ENCODE results near the gene ZC3H10. TPM values are rescaled to one million over a fixed set of nuclear protein-coding genes. Genes with fewer than 3 reads are reported as not detected.
A peak's percentile ranks its signal among the peaks of the same experiment; 100 is the strongest.

Gene ZC3H10
- total RNA-seq, 1 experiment from 2014 or later = 11.3 TPM

DNA sequence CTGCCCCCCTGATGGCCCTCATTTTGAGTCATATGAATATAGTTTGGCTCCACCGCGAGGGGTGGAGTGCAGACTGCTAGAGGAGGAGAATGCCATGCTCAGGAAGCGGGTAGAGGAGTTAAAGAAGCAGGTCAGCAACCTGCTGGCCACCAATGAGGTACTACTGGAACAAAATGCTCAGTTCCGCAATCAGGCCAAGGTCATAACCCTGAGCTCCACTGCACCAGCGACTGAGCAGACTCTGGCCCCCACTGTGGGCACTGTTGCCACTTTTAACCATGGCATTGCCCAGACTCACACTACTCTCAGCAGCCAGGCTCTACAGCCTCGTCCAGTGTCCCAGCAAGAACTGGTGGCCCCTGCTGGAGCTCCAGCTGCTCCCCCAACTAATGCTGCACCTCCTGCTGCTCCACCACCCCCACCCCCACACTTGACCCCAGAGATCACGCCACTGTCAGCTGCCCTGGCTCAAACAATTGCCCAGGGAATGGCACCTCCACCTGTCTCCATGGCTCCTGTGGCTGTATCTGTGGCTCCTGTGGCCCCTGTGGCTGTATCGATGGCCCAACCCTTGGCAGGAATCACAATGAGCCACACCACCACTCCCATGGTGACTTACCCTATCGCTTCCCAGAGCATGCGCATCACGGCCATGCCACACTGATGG, 3.3 kb downstream of the ZC3H10 start (continued):
- TF ChIP-seq OVOL2 (CRISPR knock-in tag; IDR thresholded peaks at IDR 0.05; ENCODE audit: borderline replicate concordance) = no peak

DNA sequence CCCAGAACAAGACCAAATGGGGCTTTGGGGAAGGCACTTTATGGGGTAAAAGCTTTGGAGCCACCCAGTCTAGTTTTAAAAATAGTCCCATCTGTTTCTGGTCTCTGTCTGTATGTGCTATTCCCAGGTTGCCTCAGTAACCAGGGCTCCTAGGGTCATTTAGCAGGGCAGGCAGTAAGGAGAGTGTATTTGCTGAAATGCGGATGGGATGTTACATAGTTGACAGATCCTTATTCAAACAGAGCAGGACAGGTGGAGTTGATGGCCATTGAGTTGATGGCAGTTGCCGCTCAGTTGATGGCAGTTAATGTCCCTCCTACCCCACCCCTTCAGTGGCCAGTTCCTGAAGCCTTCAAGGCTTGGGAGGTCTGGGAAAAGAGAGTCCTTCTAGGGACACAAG, 4.6 kb downstream of the ZC3H10 start:
- no peak overlapping the region for H3K4me3 Mint-ChIP-seq
- ATAC-seq (no peak), DNase-seq (ENCODE audit: low spot score) (no peak)
- H3K4me1 Mint-ChIP-seq = peaks cover 35% of the 10 kb centered on the region
- no peaks in the 10 kb centered on the region for H3K9me3 Mint-ChIP-seq
- H3K27ac Mint-ChIP-seq = no peak overlapping the region
- no peak for TF ChIP-seq ESRRA (CRISPR knock-in tag; IDR thresholded peaks at IDR 0.05; ENCODE audit: borderline replicate concordance)
- CTCF ChIA-PET = no interaction called here
- peaks cover 18% of the 10 kb centered on the region for H3K36me3 Mint-ChIP-seq
- POLR2A ChIA-PET = no interaction called here
- no peaks in the 10 kb centered on the region for H3K27me3 Mint-ChIP-seq (ENCODE audit: low read depth)

GRCh38 chr12:56124133-56124532, 6.1 kb downstream of the ZC3H10 start:
- no peaks in the 10 kb centered on the region; the same call in 1 of the 2 replicates for H3K27me3 Mint-ChIP-seq (ENCODE audit: low read depth)
- POLR2A ChIA-PET = no interaction called here
- peak overlapping the region; percentile 4 for H3K27ac Mint-ChIP-seq
- CTCF ChIA-PET = interaction anchor here (1.1 to 1.4 kb wide), 4 partner anchors 27 to 142 kb away, joined by 3 to 7 read pairs (median 4); partner anchors contain the start of genes COQ10A, MYL6B and SMARCC2
- H3K4me3 Mint-ChIP-seq = no peak overlapping the region
- no peak for ATAC-seq
- no peaks in the 10 kb centered on the region for H3K9me3 Mint-ChIP-seq
- no peak for DNase-seq (ENCODE audit: low spot score)
- no peak for TF ChIP-seq NFE2L1 (CRISPR knock-in tag; IDR thresholded peaks at IDR 0.05)
- no peak for TF ChIP-seq ETV6 (CRISPR knock-in tag; IDR thresholded peaks at IDR 0.05)
- no peak for TF ChIP-seq EMX1 (CRISPR knock-in tag; IDR thresholded peaks at IDR 0.05)
- TF ChIP-seq NR2C2 (CRISPR knock-in tag; IDR thresholded peaks at IDR 0.05) = no peak
- no peak for TF ChIP-seq CREB1 (CRISPR knock-in tag; IDR thresholded peaks at IDR 0.05)
- no peak for TF ChIP-seq FOXP1 (CRISPR knock-in tag; IDR thresholded peaks at IDR 0.05; ENCODE audit: borderline replicate concordance)
- TF ChIP-seq, protein P1, sequence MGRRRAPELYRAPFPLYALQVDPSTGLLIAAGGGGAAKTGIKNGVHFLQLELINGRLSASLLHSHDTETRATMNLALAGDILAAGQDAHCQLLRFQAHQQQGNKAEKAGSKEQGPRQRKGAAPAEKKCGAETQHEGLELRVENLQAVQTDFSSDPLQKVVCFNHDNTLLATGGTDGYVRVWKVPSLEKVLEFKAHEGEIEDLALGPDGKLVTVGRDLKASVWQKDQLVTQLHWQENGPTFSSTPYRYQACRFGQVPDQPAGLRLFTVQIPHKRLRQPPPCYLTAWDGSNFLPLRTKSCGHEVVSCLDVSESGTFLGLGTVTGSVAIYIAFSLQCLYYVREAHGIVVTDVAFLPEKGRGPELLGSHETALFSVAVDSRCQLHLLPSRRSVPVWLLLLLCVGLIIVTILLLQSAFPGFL (CRISPR knock-in tag; IDR thresholded peaks at IDR 0.05; ENCODE audit: borderline replicate concordance) = no peak
- TF ChIP-seq HMGXB4 (CRISPR knock-in tag; IDR thresholded peaks at IDR 0.05) = no peak
- no peak for TF ChIP-seq ATF1 (CRISPR knock-in tag; IDR thresholded peaks at IDR 0.05)
- TF ChIP-seq, protein P2, sequence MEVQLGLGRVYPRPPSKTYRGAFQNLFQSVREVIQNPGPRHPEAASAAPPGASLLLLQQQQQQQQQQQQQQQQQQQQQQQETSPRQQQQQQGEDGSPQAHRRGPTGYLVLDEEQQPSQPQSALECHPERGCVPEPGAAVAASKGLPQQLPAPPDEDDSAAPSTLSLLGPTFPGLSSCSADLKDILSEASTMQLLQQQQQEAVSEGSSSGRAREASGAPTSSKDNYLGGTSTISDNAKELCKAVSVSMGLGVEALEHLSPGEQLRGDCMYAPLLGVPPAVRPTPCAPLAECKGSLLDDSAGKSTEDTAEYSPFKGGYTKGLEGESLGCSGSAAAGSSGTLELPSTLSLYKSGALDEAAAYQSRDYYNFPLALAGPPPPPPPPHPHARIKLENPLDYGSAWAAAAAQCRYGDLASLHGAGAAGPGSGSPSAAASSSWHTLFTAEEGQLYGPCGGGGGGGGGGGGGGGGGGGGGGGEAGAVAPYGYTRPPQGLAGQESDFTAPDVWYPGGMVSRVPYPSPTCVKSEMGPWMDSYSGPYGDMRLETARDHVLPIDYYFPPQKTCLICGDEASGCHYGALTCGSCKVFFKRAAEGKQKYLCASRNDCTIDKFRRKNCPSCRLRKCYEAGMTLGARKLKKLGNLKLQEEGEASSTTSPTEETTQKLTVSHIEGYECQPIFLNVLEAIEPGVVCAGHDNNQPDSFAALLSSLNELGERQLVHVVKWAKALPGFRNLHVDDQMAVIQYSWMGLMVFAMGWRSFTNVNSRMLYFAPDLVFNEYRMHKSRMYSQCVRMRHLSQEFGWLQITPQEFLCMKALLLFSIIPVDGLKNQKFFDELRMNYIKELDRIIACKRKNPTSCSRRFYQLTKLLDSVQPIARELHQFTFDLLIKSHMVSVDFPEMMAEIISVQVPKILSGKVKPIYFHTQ (CRISPR knock-in tag; IDR thresholded peaks at IDR 0.05) = no peak
- no peak for TF ChIP-seq E2F1 (CRISPR knock-in tag; IDR thresholded peaks at IDR 0.05)
- TF ChIP-seq ZNF671 (CRISPR knock-in tag; IDR thresholded peaks at IDR 0.05) = no peak
- TF ChIP-seq TEAD4 (CRISPR knock-in tag; IDR thresholded peaks at IDR 0.05) = no peak
- TF ChIP-seq ZNF121 (CRISPR knock-in tag; IDR thresholded peaks at IDR 0.05) = no peak
- TF ChIP-seq FOXP4 (CRISPR knock-in tag; IDR thresholded peaks at IDR 0.05) = no peak
- TF ChIP-seq JUN (CRISPR knock-in tag; IDR thresholded peaks at IDR 0.05) = no peak
- TF ChIP-seq SOX15 (CRISPR knock-in tag; IDR thresholded peaks at IDR 0.05) = no peak
- peaks cover 15% of the 10 kb centered on the region for H3K36me3 Mint-ChIP-seq
- peaks cover 25% of the 10 kb centered on the region for H3K4me1 Mint-ChIP-seq

Measured in WTC11 (cell line).